Right ventricle myocardium superior (tissue), 1 donor: ENCODE data around the gene SLC17A9. TPM values are rescaled to one million over a fixed set of nuclear protein-coding genes. Genes with fewer than 3 reads are reported as not detected.

Source experiments
- ATAC-seq: fragments of 200-7000 bp; cut with Tn5 transposase; one replicate; pipeline ENCODE4 v1.9.1; 2020; ENCODE audit warnings: mild to moderate bottlenecking; ENCODE audit not compliant: poor library complexity
- DNase-seq: peaks from one replicate; pipeline ENCODE4 v3.0.0-alpha.2; 2020
- intact Hi-C: fragments of 100-400 bp; cut with DNase I; formaldehyde crosslinking; loops from one replicate; pipeline ENCODE4 v1.11.2; 2022
- total RNA-seq: library from RNA; stranded (reverse); fragmentation: NEBNext Ultra II Directional; extraction: Animal tissue kit (Norgen Biotek cat#: 25700); gene quantifications from one replicate; pipeline ENCODE4 v1.2.1, GENCODE V29; 2021
- donor health status: DM: no; HTN: yes; CAD: no; lungs with severe emphysema.

Gene SLC17A9
- total RNA-seq, 1 donor from 2014 or later: 0.73 TPM

GRCh38 chr20:62972845-62973745, 20.6 kb downstream of the SLC17A9 start:
- no peak for DNase-seq
- intact Hi-C loops: no loop called here
- peak; percentile 9 for ATAC-seq

- ATAC-seq (no peak), DNase-seq (no peak)
- intact Hi-C loops: no loop called here
Measured at GRCh38 chr20:62975251-62975760, 22.8 kb downstream of the SLC17A9 start.

- ATAC-seq: no peak
- intact Hi-C loops: no loop called here
- no peak for DNase-seq
Measured at GRCh38 chr20:62975812-62976508, 23.5 kb downstream of the SLC17A9 start.

- ATAC-seq (no peak), DNase-seq (no peak)
- intact Hi-C loops: no loop called here
Measured at GRCh38 chr20:62976886-62977285, 24.4 kb downstream of the SLC17A9 start.

GRCh38 chr20:62977613-62978560, 25.4 kb downstream of the SLC17A9 start:
- DNase-seq: no peak
- no peak for ATAC-seq
- intact Hi-C loops: no loop called here

- ATAC-seq: peak; percentile 15
- intact Hi-C loops: no loop called here
- DNase-seq: no peak
Measured at GRCh38 chr20:62978561-62978943, 26.0 kb downstream of the SLC17A9 start.

GRCh38 chr20:62979310-62979709, 26.8 kb downstream of the SLC17A9 start:
- intact Hi-C loops: no loop called here
- ATAC-seq: no peak
- no peak for DNase-seq

GRCh38 chr20:62979876-62980373, 27.4 kb downstream of the SLC17A9 start:
- intact Hi-C loops: no loop called here
- no peak for DNase-seq
- ATAC-seq: no peak

GRCh38 chr20:62980380-62980960, 28.0 kb downstream of the SLC17A9 start:
- no peak for DNase-seq
- ATAC-seq: no peak
- intact Hi-C loops: no loop called here

GRCh38 chr20:62980970-62981369, 28.5 kb downstream of the SLC17A9 start:
- ATAC-seq (no peak), DNase-seq (no peak)
- intact Hi-C loops: no loop called here

GRCh38 chr20:62982124-62983075, 29.9 kb downstream of the SLC17A9 start:
- intact Hi-C loops: no loop called here
- DNase-seq: no peak
- ATAC-seq: peak; percentile 35

GRCh38 chr20:62983210-62983609, 30.7 kb downstream of the SLC17A9 start:
- ATAC-seq: no peak
- intact Hi-C loops: no loop called here

GRCh38 chr20:62984666-62985443, 32.3 kb downstream of the SLC17A9 start:
- intact Hi-C loops: no loop called here
- ATAC-seq (peak; percentile 11), DNase-seq (no peak)

More at GRCh38 chr20:62983210-62983609, 30.7 kb downstream of the SLC17A9 start:
- no peak for DNase-seq

GRCh38 chr20:62985444-62985778, 32.9 kb downstream of the SLC17A9 start:
- DNase-seq (no peak), ATAC-seq (peak; percentile 37)
- intact Hi-C loops: no loop called here

- no peak for DNase-seq
- intact Hi-C loops: no loop called here
- no peak for ATAC-seq
Measured at GRCh38 chr20:62986257-62986800, 33.8 kb downstream of the SLC17A9 start.

- intact Hi-C loops: no loop called here
- ATAC-seq: no peak
Measured at GRCh38 chr20:62987114-62987513, 34.6 kb downstream of the SLC17A9 start.

More at GRCh38 chr20:62987114-62987513, 34.6 kb downstream of the SLC17A9 start:
- no peak for DNase-seq
